K562 (cell line): ENCODE results near the gene RETREG2. TPM values are rescaled to one million over a fixed set of nuclear protein-coding genes. Genes with fewer than 3 reads are reported as not detected.

Source experiments
- ATAC-seq: fragments of 200-7000 bp; cut with Tn5 transposase; 3 replicates; pipeline ENCODE4 v1.9.1; 2020; ENCODE audit warnings: moderate library complexity
- BruUV-seq: library from RNA; stranded (reverse); fragments of 400-500 nt; replicated peaks from 2 replicates; lab custom pipeline; 2021; lab: Mats Ljungman, UMichigan
- CTCF ChIA-PET: fragments of 300-600 bp; formaldehyde crosslinking; extraction: SDS; loops from one replicate; lab custom pipeline; 2021; ENCODE audit warnings: low intra/inter-chr PET ratio; lab: Yijun Ruan, JAX
- POLR2A ChIA-PET: fragments of 300-600, 350-650 bp; sonication (Branson Sonifier 250); formaldehyde crosslinking; extraction: SDS; loops from one replicate; lab custom pipeline; 2021; ENCODE audit warnings: antibody characterized with exemption, inconsistent platforms; lab: Yijun Ruan, JAX
- DNase-seq, 4 experiments: peaks; one replicate each; pipeline versions ENCODE4 v3.0.0 to v3.0.0-alpha.2; 2011 to 2018; ENCODE audit warnings: low spot score in 3 of 4, mixed read lengths in 3 of 4; ENCODE audit errors: extremely low read depth in 1 of 4
- FAIRE-seq: peaks from 2 replicates; lab custom pipeline; 2011; peaks lifted over from hg19 to GRCh38; lab: Jason Lieb, UNC
- H2AFZ ChIP-seq: 2 replicates; pipeline ENCODE4 v1.6.0; 2011; ENCODE audit warnings: low read depth, low read length, control low read depth, inconsistent platforms
- H3K27ac ChIP-seq: fragments of 200-600 bp; 3 replicates; pipeline ENCODE4 v1.8.0; 2011; ENCODE audit warnings: low read depth, mild to moderate bottlenecking, control low read depth, inconsistent platforms, low read length, moderate library complexity, mixed read lengths; ENCODE audit errors: extremely low read depth
- H3K27me3 ChIP-seq, 2 experiments: fragments of 300-600 bp in 1 of 2; 2 replicates in 1 of 2; 3 replicates in 1 of 2; pipeline versions ENCODE4 v1.6.0 to v1.8.0; 2011; ENCODE audit warnings: inconsistent platforms in 2 of 2, low read length in 2 of 2, mild to moderate bottlenecking in 1 of 2, mixed read lengths in 1 of 2, moderate library complexity in 1 of 2; ENCODE audit not compliant: control insufficient read depth in 2 of 2, insufficient read depth in 2 of 2
- H3K36me3 ChIP-seq: fragments of 300-600 bp; 3 replicates; pipeline ENCODE4 v1.8.0; 2011; ENCODE audit warnings: mild to moderate bottlenecking, low read length, inconsistent platforms; ENCODE audit not compliant: control insufficient read depth, insufficient read depth
- H3K4me1 ChIP-seq, 2 experiments: fragments of 200-600 bp in 1 of 2; replicated peaks in 1 of 2; 2 replicates in 1 of 2; 3 replicates in 1 of 2; pipeline versions ENCODE4 v1.5.1 to v1.8.0; 2011; ENCODE audit warnings: inconsistent platforms in 2 of 2, low read length in 2 of 2, mild to moderate bottlenecking in 1 of 2, mixed read lengths in 1 of 2, moderate library complexity in 1 of 2; ENCODE audit not compliant: control insufficient read depth in 2 of 2, insufficient read depth in 2 of 2
- H3K4me2 ChIP-seq: 2 replicates; pipeline ENCODE4 v1.6.1; 2011; ENCODE audit warnings: low read length, control low read depth, inconsistent platforms, mixed read lengths; ENCODE audit not compliant: insufficient read depth
- H3K4me3 ChIP-seq: fragments of 200-600 bp; sonication (generic), shearing (Covaris generic); 2 replicates; pipeline ENCODE4 v1.5.1; 2016; ENCODE audit warnings: control low read depth, inconsistent platforms
- H3K79me2 ChIP-seq: fragments of 200-600 bp; 3 replicates; pipeline ENCODE4 v1.8.0; 2011; ENCODE audit warnings: low read length, inconsistent platforms; ENCODE audit not compliant: control insufficient read depth, insufficient read depth
- H3K9ac ChIP-seq, 2 experiments: 2 replicates each; pipeline versions ENCODE4 v1.6.0 to v1.6.1; 2011; ENCODE audit warnings: low read depth in 2 of 2, low read length in 2 of 2, control low read depth in 1 of 2, inconsistent platforms in 1 of 2, mild to moderate bottlenecking in 1 of 2, mixed read lengths in 1 of 2; ENCODE audit not compliant: insufficient read depth in 1 of 2
- H3K9me1 ChIP-seq: one replicate; pipeline ENCODE4 v1.6.0; 2011; ENCODE audit warnings: inconsistent platforms, mild to moderate bottlenecking, low read length, moderate library complexity; ENCODE audit not compliant: control insufficient read depth, insufficient read depth
- H3K9me3 ChIP-seq: replicated peaks from 2 replicates; pipeline ENCODE4 v1.5.1; 2011; ENCODE audit warnings: low read depth, low read length, inconsistent platforms; ENCODE audit not compliant: control insufficient read depth, insufficient read depth
- H4K20me1 ChIP-seq: replicated peaks from 2 replicates; pipeline ENCODE4 v1.6.1; 2011; ENCODE audit warnings: low read length, inconsistent platforms, mixed read lengths; ENCODE audit not compliant: control insufficient read depth, insufficient read depth
- CTCF ChIP-seq, 3 experiments: IDR thresholded peaks in 2 of 3; conservative IDR thresholded peaks in 1 of 3; 2 replicates each; pipeline ENCODE4 v1.5.1; 2011 to 2012; ENCODE audit warnings: low read length in 3 of 3, mild to moderate bottlenecking in 3 of 3, control low read depth in 2 of 3, improper control_type of control experiment in 1 of 3, inconsistent platforms in 1 of 3, low read depth in 1 of 3, mixed read lengths in 1 of 3, moderate library complexity in 1 of 3; ENCODE audit not compliant: insufficient read depth in 2 of 3
- HDAC1 ChIP-seq, 2 experiments: fragments of 450-650 bp; IDR thresholded peaks; 2 replicates each; pipeline ENCODE4 v1.6.1; 2016 to 2017; ENCODE audit warnings: inconsistent platforms in 1 of 2, mild to moderate bottlenecking in 1 of 2, moderate library complexity in 1 of 2
- KLF13 ChIP-seq: fragments of 450-650 bp; IDR thresholded peaks from 2 replicates; pipeline ENCODE4 v1.6.1; 2016; ENCODE audit warnings: missing genetic modification characterization, low read depth, mild to moderate bottlenecking, missing compliant biosample characterization, moderate library complexity, borderline replicate concordance
- NELFE ChIP-seq: IDR thresholded peaks from 2 replicates; pipeline ENCODE4 v1.6.1; 2011; ENCODE audit warnings: mild to moderate bottlenecking; ENCODE audit not compliant: insufficient read depth, insufficient read length
- NFE2 ChIP-seq: IDR thresholded peaks from 2 replicates; pipeline ENCODE4 v1.6.1; 2014; ENCODE audit warnings: antibody characterized with exemption, low read depth
- SAP30 ChIP-seq: fragments of 200-600 bp; sonication (generic); IDR thresholded peaks from 2 replicates; pipeline ENCODE4 v1.6.1; 2012; ENCODE audit warnings: borderline replicate concordance, low read depth, mild to moderate bottlenecking, moderate library complexity, low read length, control low read depth, inconsistent platforms; ENCODE audit not compliant: insufficient read depth, poor library complexity, severe bottlenecking
- SIN3A ChIP-seq, 2 experiments: fragments of 150-350 bp in 1 of 2; IDR thresholded peaks; 2 replicates each; pipeline ENCODE4 v1.6.1; 2011 to 2016; ENCODE audit warnings: borderline replicate concordance in 2 of 2, low read depth in 2 of 2, low read length in 2 of 2, mild to moderate bottlenecking in 2 of 2, moderate library complexity in 2 of 2; ENCODE audit not compliant: control insufficient read depth in 1 of 2
- TEAD1 ChIP-seq, 2 experiments: fragments of 450-650 bp in 1 of 2; sonication (generic) in 1 of 2; formaldehyde crosslinking; IDR thresholded peaks; 2 replicates each; pipeline versions ENCODE4 v1.4.0 to v1.8.0; 2020 to 2022; ENCODE audit warnings: mild to moderate bottlenecking in 2 of 2, missing genetic modification reagents in 1 of 2
- TFAP4 ChIP-seq: sonication (generic); formaldehyde crosslinking; IDR thresholded peaks from 2 replicates; pipeline ENCODE4 v1.8.0; 2022; ENCODE audit warnings: missing genetic modification reagents, mild to moderate bottlenecking, moderate library complexity, borderline replicate concordance
- ZBTB7A ChIP-seq: IDR thresholded peaks from 2 replicates; pipeline ENCODE4 v1.6.1; 2011; ENCODE audit warnings: low read depth, mild to moderate bottlenecking, low read length, moderate library complexity, borderline replicate concordance; ENCODE audit not compliant: control insufficient read depth
- WGBS: fragments of 100-300 bp; shearing (Covaris generic); methylation state at CpG from one replicate; pipeline ENCODE4 v1.1.6; 2016; ENCODE audit warnings: low coverage, mixed read lengths; ENCODE audit not compliant: insufficient coverage; ENCODE audit errors: missing lambda C conversion rate; 5-methylcytosine and 5-hydroxymethylcytosine counted together
- in situ Hi-C: fragments of 300-500 bp; cut with MboI; formaldehyde crosslinking; loops from 4 replicates; pipeline ENCODE4 v1.15.0; 2018; ENCODE audit warnings: inconsistent platforms, mixed read lengths
- intact Hi-C: fragments of 100-400 bp; cut with micrococcal nuclease; formaldehyde crosslinking; loops from 2 replicates; pipeline ENCODE4 v1.14.2; 2022
- polyA plus RNA-seq, 8 experiments: library from polyadenylated mRNA; depleted of rRNA in 4 of 8; stranded (reverse) in 5 of 8; unstranded in 3 of 8; fragments of >200 nt; fragmentation: Nextera tagmentation in 2 of 8; fragmentation: Illumina TruSeq in 1 of 8; extraction: Ambion mirVana in 2 of 8; extraction: Trizol in 1 of 8; gene quantifications; 2 replicates each; pipeline versions ENCODE4 v1.2.1 to v1.2.3, GENCODE V29; 2011 to 2014; ENCODE audit warnings: inconsistent platforms in 1 of 8, missing spikeins in 1 of 8
- total RNA-seq, 7 experiments: library from RNA; depleted of rRNA in 6 of 7; stranded (reverse); fragments of >200 nt in 6 of 7; fragmentation: Illumina TruSeq in 2 of 7; extraction: Trizol in 2 of 7; gene quantifications; 2 replicates each; pipeline versions ENCODE4 v1.2.1 to v1.2.3, GENCODE V29; 2011 to 2021; ENCODE audit warnings: low replicate concordance in 1 of 7
- TF ChIP-seq, protein P1 (sequence below): sonication (generic); formaldehyde crosslinking; IDR thresholded peaks from 2 replicates; pipeline ENCODE4 v1.8.0; 2023; ENCODE audit warnings: mild to moderate bottlenecking, missing genetic modification reagents

RETREG2 gene
- total and polyA plus RNA-seq, 9 of the 15 experiments (the other 6 are each of a cell fraction or from before 2014, with no cell fraction given), result 4.9 to 40.1 (median 19.2) TPM

GRCh38 chr2:219175928-219176817 lies 1.9 kb upstream of the RETREG2 start:
- peak overlapping the region; percentile 97 for H3K27ac ChIP-seq
- H4K20me1 ChIP-seq, result no peaks in the 10 kb centered on the region
- H3K79me2 ChIP-seq, result peaks cover 42% of the 10 kb centered on the region
- no TSS peak for BruUV-seq
- intact Hi-C loops, result loop anchor here (2.0 kb wide), 1 partner anchor 31 kb away; the partner anchor contains the start of gene ZFAND2B
- CTCF ChIA-PET, result no interaction called here
- POLR2A ChIA-PET, result interaction anchor here (0.6 to 1.7 kb wide), 12 partner anchors 9 to 119 kb away, joined by 3 to 9 read pairs (median 4); partner anchors contain the start of genes DNAJB2 and ZFAND2B
- H3K9me1 ChIP-seq, result no peaks in the 10 kb centered on the region
- peak overlapping the region; percentile 88 for H2AFZ ChIP-seq
- peak overlapping the region; percentile 80 for H3K4me3 ChIP-seq
- H3K27me3 ChIP-seq, result no peaks in the 10 kb centered on the region
- peak overlapping the region; percentile 90 to 94 for H3K9ac ChIP-seq
- 3% methylated on average over 26 of the region's 45 CpGs for WGBS
- H3K9me3 ChIP-seq, result no peaks in the 10 kb centered on the region
- H3K4me1 ChIP-seq, result peaks cover 13 to 25% of the 10 kb centered on the region in 2 experiments; a peak in 4 of 5 replicates
- peaks cover 50% of the 10 kb centered on the region; the same call in 2 of the 3 replicates for H3K36me3 ChIP-seq
- H3K4me2 ChIP-seq, result peak overlapping the region; percentile 100
- in situ Hi-C loops, result no loop called here
- FAIRE-seq (no peak), ATAC-seq (peak; percentile 66), DNase-seq (peak in 3 of 4 experiments; percentile 30 to 50 (median 39))
- peak; percentile 22 for TF ChIP-seq SAP30
- TF ChIP-seq KLF13 (tag), result 0 out of 2 replicates have a peak, but pooled peaks have one; percentile 9
- no peak for TF ChIP-seq NFE2
- TF ChIP-seq NELFE, result no peak
- peak in 1 of 2 experiments; percentile 19; a peak in 1 of 4 replicates for TF ChIP-seq HDAC1 (IDR thresholded peaks at IDR 0.05)
- peak; percentile 3; the same call in 1 of the 2 replicates for TF ChIP-seq TFAP4 (CRISPR knock-in tag)
- TF ChIP-seq, protein P1, sequence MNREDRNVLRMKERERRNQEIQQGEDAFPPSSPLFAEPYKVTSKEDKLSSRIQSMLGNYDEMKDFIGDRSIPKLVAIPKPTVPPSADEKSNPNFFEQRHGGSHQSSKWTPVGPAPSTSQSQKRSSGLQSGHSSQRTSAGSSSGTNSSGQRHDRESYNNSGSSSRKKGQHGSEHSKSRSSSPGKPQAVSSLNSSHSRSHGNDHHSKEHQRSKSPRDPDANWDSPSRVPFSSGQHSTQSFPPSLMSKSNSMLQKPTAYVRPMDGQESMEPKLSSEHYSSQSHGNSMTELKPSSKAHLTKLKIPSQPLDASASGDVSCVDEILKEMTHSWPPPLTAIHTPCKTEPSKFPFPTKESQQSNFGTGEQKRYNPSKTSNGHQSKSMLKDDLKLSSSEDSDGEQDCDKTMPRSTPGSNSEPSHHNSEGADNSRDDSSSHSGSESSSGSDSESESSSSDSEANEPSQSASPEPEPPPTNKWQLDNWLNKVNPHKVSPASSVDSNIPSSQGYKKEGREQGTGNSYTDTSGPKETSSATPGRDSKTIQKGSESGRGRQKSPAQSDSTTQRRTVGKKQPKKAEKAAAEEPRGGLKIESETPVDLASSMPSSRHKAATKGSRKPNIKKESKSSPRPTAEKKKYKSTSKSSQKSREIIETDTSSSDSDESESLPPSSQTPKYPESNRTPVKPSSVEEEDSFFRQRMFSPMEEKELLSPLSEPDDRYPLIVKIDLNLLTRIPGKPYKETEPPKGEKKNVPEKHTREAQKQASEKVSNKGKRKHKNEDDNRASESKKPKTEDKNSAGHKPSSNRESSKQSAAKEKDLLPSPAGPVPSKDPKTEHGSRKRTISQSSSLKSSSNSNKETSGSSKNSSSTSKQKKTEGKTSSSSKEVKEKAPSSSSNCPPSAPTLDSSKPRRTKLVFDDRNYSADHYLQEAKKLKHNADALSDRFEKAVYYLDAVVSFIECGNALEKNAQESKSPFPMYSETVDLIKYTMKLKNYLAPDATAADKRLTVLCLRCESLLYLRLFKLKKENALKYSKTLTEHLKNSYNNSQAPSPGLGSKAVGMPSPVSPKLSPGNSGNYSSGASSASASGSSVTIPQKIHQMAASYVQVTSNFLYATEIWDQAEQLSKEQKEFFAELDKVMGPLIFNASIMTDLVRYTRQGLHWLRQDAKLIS (CRISPR knock-in tag), result 0 out of 2 replicates have a peak, but pooled peaks have one; percentile 5
- TF ChIP-seq ZBTB7A, result peak; percentile 97
- TF ChIP-seq TEAD1 (CRISPR knock-in tag; IDR thresholded peaks at IDR 0.05), result no peak
- peak in 2 of 3 experiments; percentile 2 to 6; a peak in 1 of 6 replicates for TF ChIP-seq CTCF (IDR thresholded peaks at IDR 0.05 in 2 of 3, conservative IDR thresholded peaks at IDR 0.05 in 1 of 3; ENCODE audit: insufficient read depth in 2 of 3, low read depth in 1 of 3, low read length in 3 of 3)
- TF ChIP-seq SIN3A (IDR thresholded peaks at IDR 0.05; ENCODE audit: borderline replicate concordance in 2 of 2, control insufficient read depth in 1 of 2, low read depth in 2 of 2, low read length in 2 of 2), result peak; percentile 11 to 27; a peak in 1 of 4 replicates
